GM10266 (cell line): ENCODE data around the gene AQP12A.

ENCODE experiments used
- DNase-seq: peaks from one replicate; pipeline ENCODE4 v3.0.0; 2012; ENCODE audit errors: extremely low spot score
- CTCF ChIP-seq: IDR thresholded peaks from 2 replicates; pipeline ENCODE4 v1.5.1; 2012; ENCODE audit warnings: mild to moderate bottlenecking, low read depth; ENCODE audit not compliant: control insufficient read depth, insufficient read depth; ENCODE audit errors: missing control alignments

The AQP12A gene

GRCh38 chr2:240707821-240708220 lies 16.2 kb downstream of the AQP12A start:
- no peak for DNase-seq
- no peak for TF ChIP-seq CTCF

- TF ChIP-seq CTCF = no peak
Measured at GRCh38 chr2:240708457-240708856, 16.8 kb downstream of the AQP12A start.

GRCh38 chr2:240711296-240711695 lies 19.6 kb downstream of the AQP12A start:
- TF ChIP-seq CTCF = no peak
- DNase-seq = no peak

More at GRCh38 chr2:240708457-240708856, 16.8 kb downstream of the AQP12A start:
- no peak for DNase-seq

- TF ChIP-seq CTCF = no peak
- DNase-seq = no peak
Measured at GRCh38 chr2:240711701-240712100, 20.0 kb downstream of the AQP12A start.

GRCh38 chr2:240712121-240712520 lies 20.5 kb downstream of the AQP12A start:
- DNase-seq = no peak
- TF ChIP-seq CTCF = no peak

- no peak for TF ChIP-seq CTCF
- DNase-seq = no peak
Measured at GRCh38 chr2:240713071-240713927, 21.6 kb downstream of the AQP12A start.
